Trophoblast cell (in vitro differentiated cells and primary cell): ENCODE measurements around the gene FGGY.

ENCODE experiments used
- DNase-seq, 2 donors: peaks; one replicate each; pipeline ENCODE4 v3.0.0-alpha.2; 2016
- H2AFZ ChIP-seq: 2 replicates; pipeline ENCODE4 v1.6.1; 2013; ENCODE audit warnings: low read length, moderate library complexity, mild to moderate bottlenecking; ENCODE audit not compliant: insufficient read depth, poor library complexity
- H2AK5ac ChIP-seq: 2 replicates; pipeline ENCODE4 v1.6.1; 2013; ENCODE audit warnings: mild to moderate bottlenecking, low read length
- H2BK120ac ChIP-seq: 2 replicates; pipeline ENCODE4 v1.6.1; 2013; ENCODE audit warnings: low read length, mild to moderate bottlenecking, moderate library complexity; ENCODE audit not compliant: insufficient read depth, poor library complexity
- H2BK12ac ChIP-seq: 2 replicates; pipeline ENCODE4 v1.6.1; 2013; ENCODE audit warnings: mild to moderate bottlenecking, low read length, moderate library complexity
- H2BK5ac ChIP-seq: 2 replicates; pipeline ENCODE4 v1.6.1; 2013; ENCODE audit warnings: low read length, low read depth, moderate library complexity, mild to moderate bottlenecking; ENCODE audit not compliant: poor library complexity
- H3K14ac ChIP-seq: 2 replicates; pipeline ENCODE4 v1.6.1; 2013; ENCODE audit warnings: mild to moderate bottlenecking, low read length
- H3K18ac ChIP-seq: 2 replicates; pipeline ENCODE4 v1.6.1; 2013; ENCODE audit warnings: mild to moderate bottlenecking, low read length
- H3K23ac ChIP-seq: 2 replicates; pipeline ENCODE4 v1.6.1; 2013; ENCODE audit warnings: low read length
- H3K27ac ChIP-seq: 2 replicates; pipeline ENCODE4 v1.5.1; 2013; ENCODE audit warnings: low read depth, mild to moderate bottlenecking, inconsistent platforms, low read length, moderate library complexity
- H3K27me3 ChIP-seq: 2 replicates; pipeline ENCODE4 v1.6.1; 2013; ENCODE audit warnings: inconsistent platforms, mild to moderate bottlenecking, low read length, moderate library complexity; ENCODE audit not compliant: insufficient read depth
- H3K36me3 ChIP-seq, 2 experiments: 1 replicate in 1 of 2; 2 replicates in 1 of 2; pipeline ENCODE4 v1.6.1; 2013; ENCODE audit warnings: low read length in 2 of 2, mild to moderate bottlenecking in 2 of 2, moderate library complexity in 1 of 2; ENCODE audit not compliant: insufficient read depth in 2 of 2, control insufficient read depth in 1 of 2
- H3K4ac ChIP-seq: 2 replicates; pipeline ENCODE4 v1.6.1; 2013; ENCODE audit warnings: low read depth, mild to moderate bottlenecking, low read length, moderate library complexity
- H3K4me1 ChIP-seq, 2 experiments: 1 replicate in 1 of 2; 2 replicates in 1 of 2; pipeline ENCODE4 v1.6.1; 2013; ENCODE audit warnings: low read length in 2 of 2, mild to moderate bottlenecking in 2 of 2, moderate library complexity in 1 of 2; ENCODE audit not compliant: insufficient read depth in 2 of 2, control insufficient read depth in 1 of 2
- H3K4me2 ChIP-seq: 2 replicates; pipeline ENCODE4 v1.6.1; 2013; ENCODE audit warnings: inconsistent platforms, mild to moderate bottlenecking, low read length, moderate library complexity
- H3K4me3 ChIP-seq: 2 replicates; pipeline ENCODE4 v1.5.1; 2013; ENCODE audit warnings: mild to moderate bottlenecking, low read depth, low read length, inconsistent platforms
- H3K79me1 ChIP-seq: one replicate; pipeline ENCODE4 v1.6.1; 2013; ENCODE audit warnings: low read length
- H3K79me2 ChIP-seq: 2 replicates; pipeline ENCODE4 v1.6.1; 2013; ENCODE audit warnings: low read length, mild to moderate bottlenecking; ENCODE audit not compliant: control insufficient read depth, insufficient read depth, poor library complexity
- H3K9ac ChIP-seq: 2 replicates; pipeline ENCODE4 v1.6.1; 2013; ENCODE audit warnings: mild to moderate bottlenecking, low read length
- H3K9me3 ChIP-seq: 2 replicates; pipeline ENCODE4 v1.6.1; 2013; ENCODE audit warnings: low read depth, mild to moderate bottlenecking, control low read depth, inconsistent platforms, low read length; ENCODE audit not compliant: insufficient read depth
- H4K12ac ChIP-seq: 2 replicates; pipeline ENCODE4 v1.6.1; 2013; ENCODE audit warnings: low read depth, mild to moderate bottlenecking, low read length, moderate library complexity
- H4K8ac ChIP-seq: 2 replicates; pipeline ENCODE4 v1.6.1; 2013; ENCODE audit warnings: low read depth, mild to moderate bottlenecking, low read length, moderate library complexity
- H4K91ac ChIP-seq: one replicate; pipeline ENCODE4 v1.6.1; 2013; ENCODE audit warnings: low read depth, mild to moderate bottlenecking, low read length, moderate library complexity
- WGBS: extraction: QIAGEN DNeasy Blood & Tissue Kit; methylation state at CpG from one replicate; pipeline ENCODE4 v1.1.7; 2013; ENCODE audit warnings: missing lambda C conversion rate; ENCODE audit not compliant: insufficient read length, insufficient coverage; ENCODE audit errors: extremely low coverage; 5-methylcytosine and 5-hydroxymethylcytosine counted together

FGGY gene

DNA sequence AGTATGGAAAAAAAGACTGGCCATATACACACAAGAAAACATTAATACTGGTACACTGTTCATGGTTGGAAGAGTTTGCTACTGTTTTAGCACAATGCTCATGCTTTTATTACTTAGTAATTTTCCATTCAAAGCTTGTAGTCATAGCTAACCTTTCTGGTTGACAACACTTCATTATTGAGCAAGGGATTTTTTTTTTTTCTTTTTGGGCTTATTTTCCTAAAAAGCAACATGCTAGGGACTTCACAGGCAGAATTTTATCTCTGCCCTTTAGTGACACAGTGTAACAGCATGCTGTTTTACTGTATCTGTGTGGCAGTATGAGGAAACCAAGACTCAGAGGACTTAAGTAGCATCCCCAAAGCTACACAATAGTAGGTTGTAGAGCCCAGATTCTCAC lies 58.5 kb downstream of the FGGY start:
- H3K23ac ChIP-seq, result no peak overlapping the region
- no peaks in the 10 kb centered on the region for H3K36me3 ChIP-seq
- H4K91ac ChIP-seq, result no peak overlapping the region
- no peak overlapping the region for H2BK12ac ChIP-seq
- H3K79me1 ChIP-seq, result peaks cover 2% of the 10 kb centered on the region
- no peak overlapping the region for H3K18ac ChIP-seq
- H3K27me3 ChIP-seq, result no peaks in the 10 kb centered on the region
- H3K9ac ChIP-seq, result no peak overlapping the region
- H4K8ac ChIP-seq, result no peak overlapping the region
- peaks cover 1% of the 10 kb centered on the region for H3K79me2 ChIP-seq
- H3K9me3 ChIP-seq, result no peaks in the 10 kb centered on the region
- H2AK5ac ChIP-seq, result no peak overlapping the region
- H4K12ac ChIP-seq, result no peak overlapping the region
- peaks cover 3 to 12% of the 10 kb centered on the region in 2 experiments for H3K4me1 ChIP-seq
- no peak overlapping the region for H3K4ac ChIP-seq
- no peak overlapping the region for H3K4me2 ChIP-seq
- H2AFZ ChIP-seq, result no peak overlapping the region
- no peak overlapping the region for H2BK120ac ChIP-seq
- no peak for DNase-seq
- no peak overlapping the region for H3K14ac ChIP-seq
- no peak overlapping the region for H3K4me3 ChIP-seq
- no peak overlapping the region for H2BK5ac ChIP-seq
- H3K27ac ChIP-seq, result no peak overlapping the region

DNA sequence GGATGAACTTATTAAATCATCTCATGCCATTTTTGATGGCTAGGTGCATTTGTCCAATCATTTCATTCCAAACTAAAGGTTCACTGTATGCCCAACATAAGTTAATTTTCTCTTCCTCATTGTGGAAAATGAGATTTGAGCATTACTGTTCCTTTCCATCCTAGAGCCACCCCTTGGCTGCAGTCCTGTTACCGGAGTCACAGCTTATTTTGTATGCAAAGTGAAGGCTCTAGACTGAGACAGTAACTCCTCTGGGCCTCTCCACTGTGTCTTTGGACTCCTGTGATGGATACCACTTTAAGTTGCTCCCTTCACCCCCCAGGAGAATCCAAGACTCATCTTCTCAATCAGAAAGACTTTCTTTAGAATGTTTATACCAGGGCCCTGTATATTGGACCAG lies 59.7 kb downstream of the FGGY start:
- no peak overlapping the region for H2BK5ac ChIP-seq
- H3K14ac ChIP-seq, result no peak overlapping the region
- H2BK12ac ChIP-seq, result no peak overlapping the region
- no peaks in the 10 kb centered on the region for H3K36me3 ChIP-seq
- H4K12ac ChIP-seq, result no peak overlapping the region
- no peak overlapping the region for H3K18ac ChIP-seq
- no peak overlapping the region for H2BK120ac ChIP-seq
- H3K4ac ChIP-seq, result no peak overlapping the region
- peaks cover 2% of the 10 kb centered on the region for H3K79me1 ChIP-seq
- peaks cover 1% of the 10 kb centered on the region for H3K79me2 ChIP-seq
- no peak overlapping the region for H3K4me3 ChIP-seq
- H4K91ac ChIP-seq, result no peak overlapping the region
- no peak overlapping the region for H3K23ac ChIP-seq
- H3K9me3 ChIP-seq, result no peaks in the 10 kb centered on the region
- no peak overlapping the region for H4K8ac ChIP-seq
- no peak for DNase-seq
- no peak overlapping the region for H3K4me2 ChIP-seq
- no peaks in the 10 kb centered on the region for H3K27me3 ChIP-seq
- peaks cover 3 to 12% of the 10 kb centered on the region in 2 experiments for H3K4me1 ChIP-seq
- no peak overlapping the region for H2AFZ ChIP-seq
- no CpG with 5 or more reads among the region's 1 CpG for WGBS
- no peak overlapping the region for H3K9ac ChIP-seq
- no peak overlapping the region for H3K27ac ChIP-seq
- no peak overlapping the region for H2AK5ac ChIP-seq

DNA sequence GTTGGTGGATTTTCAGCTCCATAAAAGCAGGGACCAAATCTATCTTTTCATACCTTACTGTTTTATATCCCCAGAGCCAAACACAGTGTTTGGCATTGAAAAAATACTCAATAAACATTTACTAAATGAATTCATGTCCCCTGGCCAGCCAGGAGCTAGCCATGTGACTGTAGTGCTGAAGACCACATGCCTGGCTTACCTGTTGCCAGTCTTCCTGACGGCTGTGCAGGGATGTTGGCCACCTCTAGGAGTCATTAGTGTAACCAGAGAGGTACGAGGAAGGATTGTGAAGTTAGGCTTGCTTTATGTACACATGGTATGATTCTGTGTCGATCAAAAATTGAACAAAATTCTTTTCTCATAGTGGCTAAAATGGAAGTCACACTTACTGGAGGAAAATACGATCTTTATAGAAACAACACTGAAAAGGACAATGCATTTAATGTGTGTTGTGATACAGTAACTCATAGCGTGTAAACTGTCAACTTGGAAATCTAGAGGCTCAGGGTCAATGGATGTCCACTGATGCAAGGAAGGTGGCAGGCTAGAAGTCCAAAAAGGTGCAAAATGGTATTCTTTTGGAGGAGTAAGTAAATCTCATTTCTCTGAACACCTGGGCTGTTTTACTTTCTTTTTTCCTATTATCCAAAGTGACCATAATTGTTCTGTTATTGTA lies 60.9 kb downstream of the FGGY start:
- no CpG with 5 or more reads among the region's 5 CpGs for WGBS
- H2AFZ ChIP-seq, result no peak overlapping the region
- peaks cover 2% of the 10 kb centered on the region for H3K79me1 ChIP-seq
- H3K27ac ChIP-seq, result no peak overlapping the region
- H3K4ac ChIP-seq, result no peak overlapping the region
- H3K79me2 ChIP-seq, result peaks cover 1% of the 10 kb centered on the region
- no peak overlapping the region for H3K4me2 ChIP-seq
- H3K9ac ChIP-seq, result no peak overlapping the region
- H3K36me3 ChIP-seq, result no peaks in the 10 kb centered on the region
- no peak overlapping the region for H3K23ac ChIP-seq
- DNase-seq, result no peak
- no peak overlapping the region for H4K8ac ChIP-seq
- no peak overlapping the region for H2BK12ac ChIP-seq
- no peak overlapping the region for H3K14ac ChIP-seq
- no peak overlapping the region for H4K91ac ChIP-seq
- H3K4me3 ChIP-seq, result no peak overlapping the region
- H2BK120ac ChIP-seq, result no peak overlapping the region
- H2BK5ac ChIP-seq, result no peak overlapping the region
- H3K18ac ChIP-seq, result no peak overlapping the region
- no peak overlapping the region for H2AK5ac ChIP-seq
- no peaks in the 10 kb centered on the region for H3K27me3 ChIP-seq
- H4K12ac ChIP-seq, result no peak overlapping the region
- H3K9me3 ChIP-seq, result no peaks in the 10 kb centered on the region
- H3K4me1 ChIP-seq, result peaks cover 3 to 12% of the 10 kb centered on the region in 2 experiments

DNA sequence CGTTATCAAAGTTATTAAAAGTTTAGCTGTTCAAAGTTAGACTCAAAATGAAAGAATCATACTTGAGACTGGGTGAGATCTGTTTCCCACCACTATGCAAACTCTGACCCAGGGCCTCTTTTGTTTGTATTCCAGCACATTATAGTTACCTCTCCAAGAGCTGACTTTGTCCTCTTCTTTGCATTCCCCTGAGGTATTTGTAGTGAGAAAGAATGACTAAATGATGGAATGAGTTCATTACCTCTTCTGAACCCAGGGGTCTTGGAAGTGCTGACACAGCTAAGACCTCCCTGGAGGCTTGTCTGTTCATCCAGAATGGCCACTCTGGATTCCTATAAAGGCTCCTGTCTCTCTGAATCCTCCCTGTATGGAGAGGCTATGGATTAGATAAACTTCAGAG lies 62.4 kb downstream of the FGGY start:
- DNase-seq, result no peak
- H3K4ac ChIP-seq, result no peak overlapping the region
- H3K14ac ChIP-seq, result no peak overlapping the region
- H4K8ac ChIP-seq, result no peak overlapping the region
- H3K27me3 ChIP-seq, result no peaks in the 10 kb centered on the region
- no peak overlapping the region for H4K12ac ChIP-seq
- no peak overlapping the region for H3K18ac ChIP-seq
- H2BK5ac ChIP-seq, result no peak overlapping the region
- no peak overlapping the region for H3K4me2 ChIP-seq
- H3K27ac ChIP-seq, result no peak overlapping the region
- H3K36me3 ChIP-seq, result no peaks in the 10 kb centered on the region
- peaks cover 3 to 12% of the 10 kb centered on the region in 2 experiments for H3K4me1 ChIP-seq
- H4K91ac ChIP-seq, result no peak overlapping the region
- H2BK12ac ChIP-seq, result no peak overlapping the region
- H3K4me3 ChIP-seq, result no peak overlapping the region
- peaks cover 2% of the 10 kb centered on the region for H3K79me1 ChIP-seq
- no peak overlapping the region for H3K23ac ChIP-seq
- peaks cover 1% of the 10 kb centered on the region for H3K79me2 ChIP-seq
- no peak overlapping the region for H2BK120ac ChIP-seq
- no CpG with 5 or more reads among the region's 1 CpG for WGBS
- H2AFZ ChIP-seq, result no peak overlapping the region
- no peak overlapping the region for H2AK5ac ChIP-seq
- no peak overlapping the region for H3K9ac ChIP-seq
- no peaks in the 10 kb centered on the region for H3K9me3 ChIP-seq
